Fibroblast of skin of scalp (primary cell): ENCODE results near the gene XIAP.

Experiments
- DNase-seq: peaks from one replicate; pipeline ENCODE4 v3.0.0-alpha.2; 2013

Gene XIAP

GRCh38 chrX:123961268-123962005 is 101.6 kb downstream of the XIAP start, which contains the start of gene STAG2:
Gene STAG2 (plus strand): TSS chrX:123961706. CDS start chrX:124022628, 60,922 bp downstream.
- DNase-seq, result peak; percentile 93

- no peak for DNase-seq
Measured at GRCh38 chrX:123962006-123962467, 102.2 kb downstream of the XIAP start.

- peak; percentile 95 for DNase-seq
Measured at GRCh38 chrX:123962794-123963373, 103.0 kb downstream of the XIAP start.
